ENCODE data around the gene CCS.

DNA sequence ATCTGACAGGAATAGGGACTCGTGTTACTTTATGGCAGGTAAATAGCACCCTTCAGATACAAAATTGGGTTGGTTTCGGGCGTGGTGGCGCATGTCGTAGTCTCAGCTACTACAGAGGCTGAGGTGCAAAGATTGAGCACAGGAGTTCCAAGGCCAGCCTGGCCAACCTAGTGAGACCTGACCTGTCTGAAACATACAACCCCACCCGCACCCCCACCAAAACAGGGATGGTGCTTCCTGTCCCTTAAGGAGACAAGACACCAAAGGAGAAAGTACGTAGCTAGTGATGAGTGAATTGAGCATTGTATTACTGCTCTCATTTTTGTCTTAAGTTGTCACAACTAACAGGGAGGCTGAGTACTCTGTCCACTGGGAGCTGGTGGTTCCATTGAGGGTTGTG lies 59.7 kb downstream of the CCS start:
- TF ChIP-seq, protein P1, sequence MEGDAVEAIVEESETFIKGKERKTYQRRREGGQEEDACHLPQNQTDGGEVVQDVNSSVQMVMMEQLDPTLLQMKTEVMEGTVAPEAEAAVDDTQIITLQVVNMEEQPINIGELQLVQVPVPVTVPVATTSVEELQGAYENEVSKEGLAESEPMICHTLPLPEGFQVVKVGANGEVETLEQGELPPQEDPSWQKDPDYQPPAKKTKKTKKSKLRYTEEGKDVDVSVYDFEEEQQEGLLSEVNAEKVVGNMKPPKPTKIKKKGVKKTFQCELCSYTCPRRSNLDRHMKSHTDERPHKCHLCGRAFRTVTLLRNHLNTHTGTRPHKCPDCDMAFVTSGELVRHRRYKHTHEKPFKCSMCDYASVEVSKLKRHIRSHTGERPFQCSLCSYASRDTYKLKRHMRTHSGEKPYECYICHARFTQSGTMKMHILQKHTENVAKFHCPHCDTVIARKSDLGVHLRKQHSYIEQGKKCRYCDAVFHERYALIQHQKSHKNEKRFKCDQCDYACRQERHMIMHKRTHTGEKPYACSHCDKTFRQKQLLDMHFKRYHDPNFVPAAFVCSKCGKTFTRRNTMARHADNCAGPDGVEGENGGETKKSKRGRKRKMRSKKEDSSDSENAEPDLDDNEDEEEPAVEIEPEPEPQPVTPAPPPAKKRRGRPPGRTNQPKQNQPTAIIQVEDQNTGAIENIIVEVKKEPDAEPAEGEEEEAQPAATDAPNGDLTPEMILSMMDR (conservative IDR thresholded peaks at IDR 0.05 in 1 of 2, IDR thresholded peaks at IDR 0.05 in 1 of 2; ENCODE audit: low read depth in 1 of 2, low read length in 2 of 2), result no peak
- no peak for TF ChIP-seq EZH2 (IDR thresholded peaks at IDR 0.05; ENCODE audit: low read length, missing control alignments)
